WI38 (cell line): ENCODE measurements around the gene ANKRD24.
"Not testable (repeated sequence)": the region's sequence is repeated elsewhere in the genome, so short reads cannot be mapped to it uniquely, and the experiment has no call there.

Source experiments
- H3K4me3 ChIP-seq: 2 replicates; pipeline ENCODE4 v1.5.1; 2011; ENCODE audit warnings: low read depth, mild to moderate bottlenecking, control low read depth, low read length
- CTCF ChIP-seq: IDR thresholded peaks from 2 replicates; pipeline ENCODE4 v1.5.1; 2012; ENCODE audit warnings: low read depth, mild to moderate bottlenecking, control low read depth, low read length

ANKRD24 gene

GRCh38 chr19:4217429-4218264 lies 35.2 kb downstream of the ANKRD24 start:
- TF ChIP-seq CTCF, result no peak
- no peak overlapping the region for H3K4me3 ChIP-seq

- H3K4me3 ChIP-seq, result not testable (repeated sequence)
Measured at GRCh38 chr19:4218523-4218922, 36.0 kb downstream of the ANKRD24 start.

- no peak overlapping the region for H3K4me3 ChIP-seq
- TF ChIP-seq CTCF, result no peak
Measured at GRCh38 chr19:4220188-4220587, 37.7 kb downstream of the ANKRD24 start.

GRCh38 chr19:4224470-4224869 lies 42.0 kb downstream of the ANKRD24 start:
- H3K4me3 ChIP-seq, result no peak overlapping the region
- no peak for TF ChIP-seq CTCF

GRCh38 chr19:4225885-4226284 lies 43.4 kb downstream of the ANKRD24 start:
- TF ChIP-seq CTCF, result no peak
- no peak overlapping the region for H3K4me3 ChIP-seq

- no peak overlapping the region for H3K4me3 ChIP-seq
- no peak for TF ChIP-seq CTCF
Measured at GRCh38 chr19:4227771-4228170, 45.3 kb downstream of the ANKRD24 start.

- no peak for TF ChIP-seq CTCF
- H3K4me3 ChIP-seq, result no peak overlapping the region
Measured at GRCh38 chr19:4228765-4229178, 46.3 kb downstream of the ANKRD24 start.
